ENCODE measurements around the gene ELMOD3.
A peak's percentile ranks its signal among the peaks of the same experiment; 100 is the strongest.
"Not testable (repeated sequence)": the region's sequence is repeated elsewhere in the genome, so short reads cannot be mapped to it uniquely, and the experiment has no call there.

The ELMOD3 gene

DNA sequence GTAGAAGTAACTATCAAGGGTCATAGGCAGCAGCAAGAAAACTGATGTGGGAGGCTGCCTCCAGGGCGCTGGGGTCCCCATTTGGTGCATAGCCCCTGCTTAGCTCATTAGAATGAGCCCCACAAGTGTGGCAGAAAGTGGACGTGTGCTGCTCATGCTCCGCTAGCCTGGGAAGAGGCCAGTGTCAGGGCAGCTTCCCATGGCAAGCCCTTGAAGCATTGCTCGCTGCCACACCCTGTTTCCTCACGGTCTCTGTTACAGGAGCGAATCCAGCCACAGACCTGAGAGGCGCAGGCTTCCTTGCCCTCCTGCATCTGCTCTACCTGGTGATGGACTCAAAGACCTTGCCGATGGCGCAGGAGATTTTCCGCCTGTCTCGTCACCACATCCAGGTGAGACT lies 22.5 kb downstream of the ELMOD3 start:
- no peak for DNase-seq

DNA sequence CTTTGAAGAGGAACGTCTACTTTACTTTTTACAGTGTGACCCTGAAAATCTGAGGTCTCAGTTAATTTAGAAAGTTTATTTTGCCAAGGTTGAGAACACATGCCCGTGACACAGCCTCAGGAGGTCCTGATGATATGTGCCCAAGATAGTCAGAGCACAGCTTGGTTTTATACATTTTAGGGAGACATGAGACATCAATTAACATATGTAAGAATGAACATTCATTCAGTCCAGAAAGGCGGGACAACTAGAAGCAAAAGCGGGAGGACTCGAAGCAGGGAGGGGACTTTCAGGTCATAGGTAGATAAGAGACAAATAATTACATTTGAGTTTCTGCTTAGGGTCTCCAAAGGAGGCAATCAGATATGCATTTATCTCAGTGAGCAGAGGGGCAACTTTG lies 23.7 kb downstream of the ELMOD3 start:
- no peak for DNase-seq

DNA sequence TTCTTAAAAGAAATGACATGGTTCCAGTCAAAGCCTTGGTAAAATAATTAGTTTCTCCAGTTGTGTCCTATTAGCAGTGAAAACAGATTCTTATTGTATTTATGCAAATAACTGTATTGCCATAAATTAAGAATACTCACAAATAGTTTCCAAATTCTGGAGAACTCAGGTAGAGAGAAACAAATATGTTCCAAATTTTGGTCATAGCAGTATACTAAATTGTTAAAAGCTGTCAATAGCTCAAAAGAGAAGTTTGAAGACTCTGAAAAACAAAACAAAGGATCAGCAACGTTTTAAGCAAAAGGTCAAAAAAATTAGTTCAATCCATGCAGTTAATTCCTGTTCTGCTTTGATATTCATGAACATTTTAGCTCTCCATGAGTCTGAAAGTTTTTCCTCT lies 25.5 kb downstream of the ELMOD3 start:
- no peak for DNase-seq

DNA sequence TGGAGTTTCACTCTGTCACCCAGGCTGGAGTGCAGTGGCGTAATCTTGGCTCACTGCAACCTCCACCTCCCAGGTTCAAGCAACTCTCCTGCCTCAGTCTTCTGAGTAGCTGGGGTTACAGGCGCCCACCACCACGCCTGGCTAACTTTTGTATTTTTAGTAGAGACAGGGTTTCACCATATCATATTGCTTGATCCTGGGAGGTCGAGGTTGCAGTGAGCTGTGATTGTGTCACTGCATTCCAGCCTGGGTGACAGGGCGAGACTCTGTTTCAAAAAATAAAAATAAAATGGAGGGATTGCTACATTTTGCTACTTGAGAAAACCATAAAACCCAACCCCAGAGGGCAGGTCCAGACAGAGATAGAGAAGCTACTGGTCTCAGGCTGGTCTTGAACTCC lies 28.6 kb downstream of the ELMOD3 start:
- DNase-seq = not testable (repeated sequence)

DNA sequence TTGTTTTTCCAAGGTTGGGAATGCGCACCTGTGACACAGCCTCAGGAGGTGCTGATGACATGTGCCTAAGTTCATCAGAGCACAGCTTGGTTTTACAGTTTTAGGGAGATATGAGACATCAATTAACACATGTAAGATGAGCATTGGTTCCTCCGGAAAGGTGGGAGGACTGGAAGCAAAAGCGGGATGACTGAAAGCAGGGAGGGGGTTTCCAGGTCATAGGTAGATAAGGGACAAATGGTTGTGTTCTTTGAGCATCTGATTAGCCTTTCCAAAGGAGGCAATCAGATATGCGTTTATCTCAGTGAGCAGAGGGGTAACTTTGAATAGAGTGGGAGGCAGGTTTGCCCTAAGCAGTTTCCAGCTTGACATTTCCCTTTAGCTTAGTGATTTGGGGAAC lies 29.3 kb downstream of the ELMOD3 start:
- DNase-seq = no peak

DNA sequence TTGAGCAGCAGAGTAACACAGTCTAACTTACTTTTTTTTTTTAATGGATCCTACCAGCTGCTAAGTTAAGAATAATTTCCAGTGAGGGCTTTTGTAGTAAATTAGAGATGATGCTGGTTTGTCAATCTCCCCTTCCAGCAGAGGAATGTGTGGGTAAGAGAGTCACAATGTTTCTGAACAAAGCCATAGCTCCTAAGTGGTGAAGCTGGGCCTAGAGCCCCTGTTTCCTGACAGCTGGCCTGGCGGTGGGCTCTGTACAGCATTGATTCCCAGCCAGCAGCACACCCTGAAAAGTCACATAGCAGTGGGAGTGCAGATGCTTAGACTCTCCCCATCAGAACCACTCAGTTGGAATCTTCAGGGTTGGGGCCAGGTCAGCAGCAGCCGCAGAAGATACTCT lies 31.2 kb downstream of the ELMOD3 start:
- peak; percentile 21 for DNase-seq

DNA sequence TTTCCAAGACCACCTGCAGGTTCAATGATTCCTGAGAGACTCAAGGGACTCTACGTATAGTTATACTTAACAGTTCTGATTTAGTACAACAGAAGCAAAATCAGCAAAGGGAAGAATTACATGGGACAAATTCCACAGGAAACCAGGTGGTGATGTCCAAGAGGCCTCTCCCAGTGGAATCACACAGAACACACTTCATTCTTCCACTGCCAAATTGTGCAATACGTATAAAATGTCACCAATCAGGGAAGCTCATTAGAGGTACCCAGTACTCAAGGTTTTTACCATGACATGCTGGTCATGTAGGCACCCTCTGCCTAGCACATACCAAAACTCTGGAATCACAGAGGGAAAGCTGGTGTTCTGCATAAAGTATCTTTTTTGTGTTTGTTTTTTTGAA lies 33.2 kb downstream of the ELMOD3 start:
- DNase-seq = no peak

DNA sequence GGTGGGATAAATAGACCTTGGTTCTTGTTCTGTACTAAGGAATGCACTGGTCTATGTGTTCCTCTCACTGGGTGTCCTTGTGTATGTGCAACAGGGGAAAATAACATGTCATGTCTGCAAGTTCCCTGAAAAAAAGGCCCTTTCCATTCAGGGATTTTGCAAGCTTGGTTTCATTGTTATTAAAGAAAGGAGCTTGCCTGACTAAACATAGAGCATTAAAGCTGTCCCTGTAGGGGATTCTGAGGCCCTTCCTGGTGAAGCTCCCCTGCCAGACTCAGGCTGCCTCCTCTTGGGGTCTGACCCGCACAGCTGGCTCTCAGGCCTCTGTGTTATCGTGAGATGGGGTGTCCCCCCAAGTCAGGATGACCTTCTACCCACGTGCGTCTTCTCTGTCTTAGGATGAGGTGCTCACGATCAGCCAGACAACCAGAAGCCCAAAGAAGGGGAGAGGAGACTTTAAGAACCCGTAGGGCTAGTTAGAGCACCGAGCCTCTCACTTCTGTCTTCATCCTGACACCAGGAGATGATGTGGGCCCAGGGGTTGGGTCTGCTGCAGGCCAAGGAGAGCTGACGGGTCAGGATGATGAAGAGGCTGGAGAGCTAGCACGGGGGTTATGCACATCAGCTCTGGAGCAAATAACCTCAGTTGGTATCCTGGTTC lies 34.4 kb downstream of the ELMOD3 start:
- DNase-seq = peak; percentile 16

DNA sequence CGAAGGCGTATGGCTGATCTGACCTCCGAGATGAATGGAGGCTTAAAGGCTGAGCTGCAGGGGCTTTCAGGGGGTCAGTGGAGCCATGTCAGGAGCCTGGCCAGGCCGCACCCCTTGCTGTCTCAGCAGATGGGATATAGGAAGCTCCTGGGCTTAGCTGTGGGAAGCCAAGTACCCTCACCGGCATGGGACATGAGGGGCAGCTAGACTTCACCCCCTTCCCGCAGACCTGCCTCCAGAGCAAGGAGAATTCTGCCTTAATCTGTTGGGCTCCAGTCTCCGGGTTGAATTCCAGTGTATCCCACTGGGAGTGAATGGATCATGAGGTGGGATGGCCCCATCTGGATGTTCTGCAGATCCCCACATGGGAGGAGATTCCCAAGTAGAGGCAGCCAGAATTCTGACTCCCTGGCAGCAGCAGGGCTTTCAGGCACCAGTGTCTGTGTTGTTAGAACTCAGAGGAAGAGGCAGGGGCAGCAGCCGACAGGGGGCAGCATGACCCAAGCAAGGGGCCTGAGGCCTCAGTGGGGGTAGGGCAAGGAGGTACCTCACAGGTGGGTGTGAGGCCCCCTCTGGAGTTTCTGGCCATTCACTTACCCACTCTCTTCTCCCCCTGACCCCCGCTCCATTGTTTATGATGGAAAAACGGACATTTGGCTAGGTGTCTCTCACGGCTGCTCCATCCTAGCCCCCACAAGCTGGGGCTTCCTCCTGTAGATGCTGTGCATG lies 36.5 kb downstream of the ELMOD3 start:
- peak; percentile 87 for DNase-seq

DNA sequence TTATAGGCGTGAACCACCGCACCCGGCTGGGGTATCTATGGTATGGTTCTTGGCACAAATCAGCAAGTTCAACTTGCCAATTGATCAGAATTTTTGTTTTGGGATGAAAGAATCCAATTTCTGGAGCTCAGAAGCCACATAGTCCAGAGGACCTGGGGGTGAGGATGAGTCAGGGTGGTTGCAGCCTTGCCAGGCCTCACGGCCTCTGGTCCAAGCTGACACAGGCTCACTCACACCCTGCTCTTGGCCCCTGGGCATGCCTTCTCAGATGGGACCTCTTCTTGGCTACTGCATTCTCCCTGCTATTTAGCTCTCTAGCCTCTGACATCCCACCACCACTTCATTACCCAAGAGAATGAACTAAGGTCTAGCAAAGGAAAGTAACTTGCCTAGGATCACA lies 39.3 kb downstream of the ELMOD3 start:
- peak; percentile 53 for DNase-seq

DNA sequence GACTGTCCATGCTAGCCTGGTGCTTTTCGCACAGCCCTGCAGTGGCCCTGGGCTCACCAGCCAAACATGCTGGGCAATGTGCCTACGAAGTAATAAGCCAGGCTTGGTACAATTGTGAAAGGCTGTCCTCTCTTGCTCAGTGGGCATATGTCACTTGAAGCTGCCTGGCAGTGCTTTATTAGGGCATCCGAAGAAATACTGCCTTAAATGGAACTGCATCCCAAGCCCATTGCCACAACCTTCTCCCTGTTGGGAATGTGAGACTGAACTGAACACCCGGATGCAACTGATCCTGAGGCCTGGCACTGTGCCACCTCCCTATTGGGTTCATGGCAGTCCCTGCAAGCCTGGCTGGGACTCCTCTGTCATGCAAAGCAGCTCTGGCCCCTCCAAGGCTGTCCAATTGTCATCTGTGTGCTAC lies 39.7 kb downstream of the ELMOD3 start:
- DNase-seq = peak; percentile 47

DNA sequence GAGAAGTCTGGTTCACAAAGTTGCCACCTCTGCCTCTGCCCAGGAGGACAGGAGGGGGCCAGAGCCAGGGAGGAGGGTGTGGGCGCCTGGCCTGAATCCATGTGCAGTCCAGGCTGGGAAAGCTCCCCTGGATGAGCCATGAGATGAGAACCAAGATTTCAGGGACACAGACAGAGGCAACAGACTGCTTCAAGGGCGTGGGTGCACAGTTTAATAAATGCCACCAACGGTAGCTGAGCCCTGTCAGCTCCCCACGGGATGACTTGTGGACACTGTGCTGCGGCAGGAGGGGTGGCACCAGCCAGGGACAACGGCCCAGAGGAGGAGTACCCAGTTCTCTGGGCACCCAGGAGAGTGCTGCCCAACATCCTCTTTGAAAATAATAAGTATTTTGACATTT lies 40.4 kb downstream of the ELMOD3 start:
- peak; percentile 10 for DNase-seq

DNA sequence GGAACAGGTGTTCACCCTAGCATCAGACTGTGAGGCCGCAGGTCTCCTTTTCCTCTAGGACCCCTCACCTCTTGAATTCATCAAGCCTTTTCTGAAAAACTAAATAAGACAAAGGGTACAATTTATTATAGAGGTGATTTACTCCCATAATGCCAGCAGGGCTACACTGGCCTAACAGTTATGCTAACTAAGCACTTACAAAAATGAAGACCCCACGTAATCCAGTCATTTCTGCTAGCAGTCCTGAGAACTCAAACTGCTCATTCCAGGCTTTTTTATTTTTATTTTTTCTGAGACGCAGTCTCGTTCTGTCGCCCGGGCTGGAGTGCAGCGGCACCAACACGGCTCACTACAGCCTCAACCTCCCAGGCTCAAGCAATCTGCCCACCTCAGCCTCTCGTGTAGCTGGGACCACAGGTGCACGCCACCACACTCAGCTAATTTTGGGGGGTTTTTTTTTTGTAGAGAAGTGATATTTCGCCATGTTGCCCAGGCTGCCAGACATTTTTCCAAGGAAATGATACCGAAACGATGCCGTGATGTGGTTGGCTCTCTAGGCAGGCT lies 41.4 kb downstream of the ELMOD3 start:
- DNase-seq = no peak

DNA sequence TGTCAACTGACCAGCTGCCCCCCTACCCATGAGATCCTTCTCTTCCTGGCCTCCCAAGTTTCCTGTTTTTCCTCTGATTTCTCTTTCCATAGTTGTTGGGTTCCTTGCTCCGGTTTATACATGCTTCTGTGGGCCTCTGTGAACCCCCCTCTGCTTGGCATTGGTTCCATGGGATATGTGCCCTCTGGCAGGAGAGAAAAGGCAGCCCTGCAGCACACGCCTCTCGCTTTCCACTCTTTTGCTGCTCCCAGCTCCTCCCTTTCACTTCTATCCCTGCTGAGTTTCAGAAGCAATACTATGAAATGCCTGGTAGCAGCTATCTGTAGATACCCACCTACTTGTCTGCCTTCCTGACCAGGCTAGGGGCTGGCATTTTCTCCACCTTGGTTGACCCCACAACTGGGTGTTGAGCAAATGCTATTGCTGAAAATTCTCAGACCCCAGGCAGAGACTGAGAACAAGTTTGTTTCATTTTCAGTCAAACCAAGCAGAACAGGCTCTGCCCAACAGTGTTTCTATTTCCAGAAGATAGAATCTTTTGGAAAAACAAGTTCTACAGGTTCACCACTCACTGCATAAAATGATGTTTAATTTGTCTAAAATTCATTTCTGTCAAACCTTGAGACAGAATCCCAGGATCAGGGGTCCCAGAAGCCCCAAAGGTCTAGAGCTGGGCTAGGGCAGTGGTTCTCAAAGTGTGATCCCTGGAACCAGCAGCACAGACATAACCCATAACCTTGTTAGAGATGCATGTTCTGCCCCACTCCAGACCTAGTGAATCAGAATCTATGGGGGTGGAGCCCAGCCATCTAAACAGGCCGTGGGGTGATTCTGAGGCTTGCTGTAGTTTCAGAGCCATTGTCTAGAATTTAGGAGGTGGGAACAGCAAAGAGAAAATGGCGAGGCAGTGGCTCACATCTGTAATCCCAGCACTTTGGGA lies 42.2 kb downstream of the ELMOD3 start:
- DNase-seq = peak; percentile 8

DNA sequence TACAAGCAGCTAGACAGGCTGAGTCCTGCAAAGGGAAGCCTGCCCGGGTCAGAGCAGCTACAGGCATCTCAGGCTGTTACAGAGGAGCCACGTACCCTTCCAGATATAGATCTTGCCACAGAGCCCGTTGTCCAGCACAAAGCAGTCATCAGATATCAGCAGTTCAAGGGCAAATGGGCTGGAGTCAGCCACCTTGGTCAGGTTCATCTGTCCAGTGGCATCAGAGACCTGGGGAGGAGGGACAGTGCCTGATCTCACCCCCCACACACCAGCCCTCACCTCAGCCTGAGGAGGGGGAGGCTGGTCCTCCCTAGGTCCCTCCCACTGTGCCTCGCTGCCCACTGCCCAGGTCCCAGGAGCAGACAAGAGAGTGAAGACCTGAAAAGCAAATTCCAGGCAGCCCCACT lies 43.4 kb downstream of the ELMOD3 start:
- DNase-seq = peak; percentile 28

DNA sequence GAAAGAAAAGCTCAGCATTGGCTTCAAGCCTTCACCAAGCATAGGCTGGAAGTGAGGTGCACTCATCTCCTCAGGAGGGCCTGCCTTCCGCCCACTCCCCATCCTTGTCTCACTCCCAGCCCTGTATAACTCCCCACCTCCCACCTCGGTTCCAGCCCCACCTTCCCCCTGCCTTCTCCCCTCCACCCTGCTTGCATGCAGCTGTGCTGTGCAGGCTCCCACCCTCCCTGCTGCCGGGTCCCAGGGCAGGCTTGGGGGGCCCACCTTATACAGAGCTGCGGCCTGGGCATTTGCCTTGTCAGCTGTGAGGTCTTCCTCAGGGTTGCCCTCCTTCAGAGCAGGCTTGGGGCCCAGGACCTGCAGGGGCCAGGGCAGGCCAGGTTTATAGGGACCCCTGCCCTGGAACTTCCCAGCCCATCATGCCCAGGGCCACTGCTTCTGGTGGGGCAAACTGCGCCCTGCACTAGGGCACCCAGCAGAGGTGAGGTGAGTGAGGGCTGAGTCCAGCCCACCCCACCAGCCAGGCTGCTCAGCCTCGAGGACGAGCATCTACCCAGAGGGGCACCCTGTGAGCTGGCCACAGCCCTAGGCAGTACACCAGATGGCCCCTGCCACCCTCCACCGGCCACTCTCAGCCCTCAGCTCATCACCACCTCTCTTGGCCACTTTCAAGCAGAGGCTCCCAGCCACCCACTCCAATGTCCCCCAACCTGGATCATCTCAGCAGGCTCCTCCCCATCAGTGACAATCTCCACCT lies 44.0 kb downstream of the ELMOD3 start:
- DNase-seq = peak; percentile 61

DNA sequence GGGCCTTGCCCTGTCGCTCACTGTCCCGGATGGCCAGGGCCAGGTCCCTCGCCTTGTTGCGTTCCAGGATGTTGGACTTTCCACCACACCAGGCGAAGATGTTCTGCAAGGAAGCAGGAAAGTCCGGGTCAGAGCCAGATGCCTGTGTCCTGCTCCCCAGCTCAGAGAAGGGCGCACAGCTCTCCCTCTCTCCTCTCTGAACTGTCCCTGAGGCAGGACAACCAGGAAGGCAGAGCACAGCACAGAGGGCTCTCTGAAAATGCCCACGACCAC lies 44.5 kb downstream of the ELMOD3 start:
- no peak for DNase-seq

DNA sequence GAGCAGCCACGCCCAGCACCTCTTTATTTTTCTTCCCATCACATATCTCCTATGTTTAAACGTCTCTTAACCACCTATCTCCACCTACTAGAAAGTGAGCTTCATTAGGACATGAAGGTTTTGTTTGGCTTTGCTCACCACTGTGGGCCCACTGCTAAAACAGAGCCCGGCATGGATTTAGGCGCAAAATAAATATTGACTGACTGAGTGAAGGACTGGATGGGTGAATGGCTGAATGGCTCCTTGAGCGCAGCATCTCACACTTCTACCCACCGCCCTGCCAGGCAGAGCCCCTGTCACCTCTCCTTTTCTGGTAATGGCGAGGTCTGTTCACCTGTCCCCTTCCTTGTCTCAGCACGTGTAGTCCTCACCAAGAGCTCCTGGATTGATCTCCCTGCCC lies 45.5 kb downstream of the ELMOD3 start:
- DNase-seq = peak; percentile 24

DNA sequence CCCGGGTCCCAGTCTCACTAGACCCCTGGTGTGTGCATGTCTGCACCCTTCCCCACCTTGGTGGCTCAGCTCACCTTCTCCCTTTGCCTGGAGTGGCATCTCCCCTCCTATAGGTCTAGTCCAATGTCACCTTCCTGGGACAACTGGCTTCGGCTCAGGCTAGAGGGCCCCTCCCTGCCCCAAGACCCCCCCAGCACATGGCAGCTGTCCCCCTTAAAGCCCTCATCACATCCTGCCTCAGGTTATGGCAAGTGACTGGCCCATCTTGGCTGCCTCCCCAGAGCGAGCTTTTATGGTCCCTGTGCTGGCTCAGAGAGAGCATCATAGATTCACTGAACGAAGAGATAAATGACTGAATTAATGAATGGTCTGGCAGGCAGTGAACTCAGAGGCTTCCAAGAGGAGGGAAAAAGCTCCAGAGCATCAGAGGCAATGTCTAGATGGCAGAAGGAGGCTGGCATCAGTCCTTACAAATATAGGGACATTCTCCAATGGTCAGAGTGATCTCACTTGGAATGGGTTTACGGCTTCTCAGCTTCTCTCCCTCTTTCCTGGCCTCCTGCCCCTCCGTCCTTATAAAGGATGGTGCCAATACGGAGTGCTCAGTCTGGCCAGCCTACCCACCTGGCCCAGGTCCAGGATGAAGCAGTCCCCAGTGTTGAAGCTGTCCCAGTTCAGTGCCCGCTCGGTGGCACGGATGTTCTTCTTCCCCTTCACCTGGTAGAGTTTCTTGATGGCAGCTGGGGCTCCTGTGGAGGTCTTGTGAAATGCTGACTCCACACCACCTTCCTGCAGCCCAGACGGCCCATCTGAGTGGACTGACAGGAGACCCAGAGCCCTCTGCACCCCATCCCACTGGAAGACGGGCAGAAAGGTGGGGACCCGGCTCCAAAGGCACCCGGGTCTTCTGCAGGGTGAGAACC lies 46.2 kb downstream of the ELMOD3 start:
- DNase-seq = no peak

DNA sequence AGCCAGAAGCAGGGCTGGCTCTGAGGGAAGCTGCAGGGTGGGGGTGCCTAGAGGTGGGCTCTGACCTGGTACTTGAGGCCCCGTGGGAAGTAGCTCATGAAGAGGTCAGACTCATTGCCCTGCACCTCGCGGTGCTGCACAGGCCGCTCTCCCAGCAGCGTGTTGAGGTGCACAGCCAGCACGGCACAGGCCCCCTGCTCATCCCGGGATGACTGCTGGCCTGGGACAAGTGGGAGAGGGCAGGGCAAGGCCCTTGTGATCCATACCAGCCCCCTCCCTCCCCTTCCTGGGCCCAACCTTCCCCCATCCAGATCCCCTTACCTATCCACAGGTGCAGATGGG lies 46.9 kb downstream of the ELMOD3 start:
- DNase-seq = no peak

DNA sequence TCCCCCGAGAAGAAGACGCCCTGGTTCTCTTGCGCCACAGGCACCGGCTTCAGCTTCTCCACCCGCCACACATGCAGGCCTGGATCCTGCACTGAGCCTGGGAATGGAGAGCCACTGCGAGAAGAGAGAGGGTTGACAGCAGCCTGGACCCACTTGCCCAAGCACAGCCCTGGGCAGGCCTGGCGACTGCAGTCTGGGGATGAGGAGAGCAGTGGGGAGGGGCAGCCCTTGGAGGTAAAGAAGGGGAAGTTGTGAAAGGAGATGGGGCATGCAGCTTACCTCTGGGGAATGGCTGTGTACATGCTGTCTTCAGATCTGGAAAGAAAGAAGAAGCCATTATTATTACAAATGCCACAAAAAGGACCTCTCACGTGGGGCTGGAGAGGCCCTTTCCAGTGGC lies 47.3 kb downstream of the ELMOD3 start:
- DNase-seq = no peak

All from activated effector memory CD4-positive, alpha-beta T cell treated with anti-CD3 and anti-CD28 coated beads, Interleukin-2, amount 50 U/mL, for 16 hours (primary cell).